GM23338 (cell line): ENCODE data around the gene ASAP2.

Experiments used
- CTCF ChIP-seq, 2 experiments: fragments of 200-600 bp in 1 of 2; sonication (generic) in 1 of 2; conservative IDR thresholded peaks; 2 replicates each; pipeline versions ENCODE4 v1.5.1 to v1.6.1; 2016 to 2017; ENCODE audit warnings: antibody characterized with exemption in 2 of 2, low read depth in 2 of 2, mild to moderate bottlenecking in 2 of 2, moderate library complexity in 1 of 2
- ETS1 ChIP-seq: IDR thresholded peaks from 2 replicates; pipeline ENCODE4 v1.6.1; 2016; ENCODE audit warnings: antibody characterized with exemption
- EZH2 ChIP-seq: fragments of 200-600 bp; sonication (generic); IDR thresholded peaks from one replicate; pipeline ENCODE4 v1.8.0; 2017; ENCODE audit warnings: antibody characterized with exemption, mild to moderate bottlenecking, low read depth; ENCODE audit not compliant: unreplicated experiment
- EZH2phosphoT487 ChIP-seq: fragments of 200-600 bp; sonication (generic); IDR thresholded peaks from one replicate; pipeline ENCODE4 v1.8.1; 2018; ENCODE audit warnings: antibody characterized with exemption; ENCODE audit not compliant: unreplicated experiment

GRCh38 chr2:9374071-9374730, 167.6 kb downstream of the ASAP2 start:
- TF ChIP-seq CTCF (conservative IDR thresholded peaks at IDR 0.05; ENCODE audit: low read depth in 2 of 2) (no peak), EZH2phosphoT487 (no peak), EZH2 (no peak), ETS1 (no peak)
